GM23248 (cell line): ENCODE data around the gene TLL2.

Source experiments
- EZH2 ChIP-seq: fragments of 200-600 bp; sonication (generic); IDR thresholded peaks from 2 replicates; pipeline ENCODE4 v1.6.1; 2018; ENCODE audit warnings: antibody characterized with exemption, mild to moderate bottlenecking; ENCODE audit not compliant: insufficient read depth, poor library complexity, severe bottlenecking
- EZH2phosphoT487 ChIP-seq: fragments of 200-600 bp; sonication (generic); IDR thresholded peaks from 2 replicates; pipeline ENCODE4 v1.6.1; 2018; ENCODE audit warnings: antibody characterized with exemption, moderate library complexity, mild to moderate bottlenecking, low read depth; ENCODE audit not compliant: insufficient read depth

DNA sequence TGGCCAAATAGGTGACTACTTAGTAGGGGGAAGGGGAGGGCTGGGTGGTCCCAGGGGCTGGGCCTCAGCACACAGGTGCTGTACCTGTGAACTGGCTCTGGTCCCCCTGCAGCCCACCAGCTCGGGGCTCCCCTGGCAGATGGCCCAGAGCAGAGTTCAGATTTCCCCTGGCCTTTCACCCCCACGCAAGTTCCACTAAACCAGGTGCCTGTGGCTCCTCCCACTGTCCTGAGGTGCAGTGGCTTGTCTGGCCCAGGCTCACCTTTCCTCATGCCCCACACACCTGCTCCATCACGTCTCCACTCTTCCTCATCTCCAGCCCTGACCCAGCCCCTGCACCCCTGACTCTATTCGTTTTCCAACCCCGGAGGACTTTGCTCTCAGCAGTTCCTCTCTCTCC is 107.6 kb downstream of the TLL2 start:
- TF ChIP-seq EZH2phosphoT487 (no peak), EZH2 (no peak)
